GM18499 (cell line): ENCODE data around the gene ANKRD16.

ENCODE experiments used
- ATAC-seq: cut with Tn5 transposase; IDR thresholded peaks from one replicate; pipeline ENCODE4 v1.9.1; 2021; ENCODE audit warnings: moderate number of reproducible peaks; ENCODE audit not compliant: insufficient read depth, unreplicated experiment

Gene ANKRD16

DNA sequence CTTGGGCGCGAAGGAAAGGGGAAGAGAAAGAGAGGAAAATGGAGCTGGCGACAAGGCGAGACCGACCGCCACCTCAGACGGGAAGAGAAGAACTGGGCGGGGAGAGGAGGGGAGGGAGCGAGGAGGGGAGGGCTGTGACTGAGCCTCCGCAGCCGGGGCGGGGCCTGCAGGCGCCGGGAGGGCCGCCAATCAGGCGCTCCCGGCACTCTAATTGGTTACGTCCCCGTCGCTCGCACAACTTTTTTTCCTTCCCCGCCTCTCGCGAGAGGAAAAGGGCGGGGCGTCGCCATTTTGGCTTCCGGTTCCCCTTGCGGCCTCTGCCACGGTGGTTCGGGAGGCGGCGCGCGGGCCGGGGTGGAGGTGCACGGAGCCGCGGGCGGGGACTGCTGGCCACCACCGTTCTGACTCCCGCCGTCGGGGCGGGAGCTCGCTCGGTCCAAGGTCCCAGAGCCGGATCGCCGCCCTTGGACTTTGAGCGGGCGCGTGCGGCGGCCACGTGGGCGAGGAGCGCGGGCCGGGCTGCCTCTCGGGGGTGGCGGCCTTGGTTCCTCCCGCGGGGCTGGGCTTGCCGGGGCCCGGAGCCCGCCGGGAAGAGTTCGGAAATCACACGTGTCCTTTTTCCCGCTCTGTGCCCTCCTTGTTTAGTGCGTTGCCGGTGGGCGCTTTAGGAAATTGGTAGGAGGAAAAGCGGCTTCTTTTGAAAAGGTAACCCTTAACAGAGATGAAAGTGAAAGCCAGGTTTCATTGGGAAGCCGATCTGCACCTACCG lies 76.2 kb downstream of the ANKRD16 start, which contains the start of gene GDI2:
Gene GDI2, minus strand, starts transcription at position 94 of the 769 bp plus-strand sequence. CDS start 176 bp downstream, outside the sequence.
- ATAC-seq = peak; percentile 36

DNA sequence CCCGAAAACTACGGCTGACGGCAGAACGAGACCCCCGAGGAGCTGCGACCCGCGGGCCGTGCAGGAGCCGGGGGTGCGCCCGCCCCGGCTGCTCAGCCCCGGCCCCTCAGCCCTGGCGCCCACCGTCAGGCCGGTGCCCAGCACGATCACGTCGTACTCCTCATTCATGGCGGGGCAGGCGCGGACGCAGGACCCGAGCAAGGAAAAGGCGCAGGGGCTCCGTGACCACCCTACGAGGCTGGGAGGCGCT lies 76.7 kb downstream of the ANKRD16 start:
- ATAC-seq = peak; percentile 8

GRCh38 chr10:5812283-5813090 lies 77.2 kb downstream of the ANKRD16 start:
- ATAC-seq = no peak
